GM18526 (cell line): ENCODE data around the gene SLC25A11.
A peak's percentile ranks its signal among the peaks of the same experiment; 100 is the strongest.

Source experiments
- POLR2A ChIP-seq: IDR thresholded peaks from 3 replicates; pipeline ENCODE4 v1.6.1; 2011; ENCODE audit not compliant: insufficient read length; ENCODE audit errors: extremely low read depth

SLC25A11 gene, protein sequence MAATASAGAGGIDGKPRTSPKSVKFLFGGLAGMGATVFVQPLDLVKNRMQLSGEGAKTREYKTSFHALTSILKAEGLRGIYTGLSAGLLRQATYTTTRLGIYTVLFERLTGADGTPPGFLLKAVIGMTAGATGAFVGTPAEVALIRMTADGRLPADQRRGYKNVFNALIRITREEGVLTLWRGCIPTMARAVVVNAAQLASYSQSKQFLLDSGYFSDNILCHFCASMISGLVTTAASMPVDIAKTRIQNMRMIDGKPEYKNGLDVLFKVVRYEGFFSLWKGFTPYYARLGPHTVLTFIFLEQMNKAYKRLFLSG

DNA sequence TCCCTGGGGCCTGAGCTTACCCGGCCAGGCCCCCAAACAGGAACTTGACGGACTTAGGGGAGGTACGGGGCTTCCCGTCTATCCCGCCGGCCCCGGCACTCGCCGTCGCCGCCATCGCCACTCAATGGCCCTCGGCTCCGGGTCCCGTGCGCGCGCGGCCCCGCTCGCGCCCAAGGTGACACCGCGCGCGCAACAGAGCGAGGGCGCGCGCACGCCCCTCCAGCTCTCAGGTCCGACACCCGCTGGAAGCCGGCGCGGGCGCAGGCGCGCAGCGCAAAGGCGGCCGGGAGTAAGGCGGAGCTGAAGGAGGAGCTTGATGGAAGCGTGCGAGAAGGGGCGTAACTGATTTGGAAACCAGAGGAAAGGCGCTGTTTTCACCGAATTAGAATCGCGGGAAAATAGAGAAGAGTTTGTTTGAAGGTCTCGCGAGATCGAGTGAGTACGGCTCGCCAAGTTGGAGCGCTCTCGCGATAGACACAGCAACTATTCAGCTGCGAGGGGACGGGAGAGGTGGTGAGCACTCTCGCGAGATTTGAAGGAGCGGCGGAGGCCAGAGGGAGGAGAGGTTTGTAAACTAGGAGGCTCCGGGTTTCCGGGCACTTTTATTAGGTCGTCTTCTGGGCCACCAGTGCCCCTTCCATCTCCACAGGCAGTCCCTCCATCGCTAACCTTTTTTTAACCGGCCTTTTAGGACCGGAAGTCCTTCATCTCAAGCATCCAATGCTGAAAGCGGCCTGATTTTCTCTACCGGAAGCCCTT lies at the start of gene SLC25A11, which contains the start of gene RNF167:
TSS of gene SLC25A11 (minus strand) at position 251 of the 759 bp plus-strand sequence. CDS start at position 115, 136 bp downstream.
TSS of gene RNF167 (plus strand) at position 473 of the 759 bp plus-strand sequence. CDS start 642 bp downstream, outside the sequence.
- peak; percentile 91 for TF ChIP-seq POLR2A

DNA sequence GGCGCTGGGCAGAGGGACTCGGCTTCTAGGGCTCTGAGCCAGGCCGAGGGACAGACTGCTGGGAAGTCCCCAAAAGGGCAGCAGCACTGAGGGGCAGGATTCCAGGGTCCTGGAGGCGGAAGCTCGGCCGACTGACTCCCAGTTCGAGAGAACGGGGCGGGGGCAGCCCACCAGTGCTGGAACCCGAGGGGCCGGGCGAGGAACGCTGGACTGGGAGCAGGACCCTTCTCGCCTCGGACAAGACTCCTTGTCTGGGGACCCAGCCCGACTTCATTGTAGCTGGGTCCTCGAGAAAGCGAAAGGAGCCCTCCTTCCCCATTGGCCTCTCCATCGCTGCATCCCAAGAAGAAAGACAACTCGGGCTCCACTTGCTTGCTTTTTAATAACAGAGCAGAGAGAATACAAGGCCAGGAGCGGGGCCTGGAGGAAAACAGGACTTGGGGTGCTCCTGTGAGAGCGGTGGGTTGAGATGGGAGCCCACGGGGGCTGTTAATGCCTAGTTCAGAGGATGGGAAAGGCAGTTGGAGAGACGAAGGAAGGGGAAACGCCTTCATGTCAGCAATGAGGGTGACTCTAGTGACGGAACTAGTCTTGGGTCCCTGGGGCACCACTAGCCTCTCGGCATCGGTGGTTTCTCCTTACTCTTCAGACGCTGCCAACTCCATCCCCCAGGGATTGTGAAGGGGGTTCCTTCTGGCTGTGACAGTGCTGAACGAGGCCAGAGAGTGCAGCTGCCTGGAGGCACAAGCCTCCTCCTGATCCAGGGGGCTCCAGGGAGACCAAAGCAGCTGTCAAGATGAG lies 48.1 kb upstream of the SLC25A11 start:
- TF ChIP-seq POLR2A, result peak; percentile 56

DNA sequence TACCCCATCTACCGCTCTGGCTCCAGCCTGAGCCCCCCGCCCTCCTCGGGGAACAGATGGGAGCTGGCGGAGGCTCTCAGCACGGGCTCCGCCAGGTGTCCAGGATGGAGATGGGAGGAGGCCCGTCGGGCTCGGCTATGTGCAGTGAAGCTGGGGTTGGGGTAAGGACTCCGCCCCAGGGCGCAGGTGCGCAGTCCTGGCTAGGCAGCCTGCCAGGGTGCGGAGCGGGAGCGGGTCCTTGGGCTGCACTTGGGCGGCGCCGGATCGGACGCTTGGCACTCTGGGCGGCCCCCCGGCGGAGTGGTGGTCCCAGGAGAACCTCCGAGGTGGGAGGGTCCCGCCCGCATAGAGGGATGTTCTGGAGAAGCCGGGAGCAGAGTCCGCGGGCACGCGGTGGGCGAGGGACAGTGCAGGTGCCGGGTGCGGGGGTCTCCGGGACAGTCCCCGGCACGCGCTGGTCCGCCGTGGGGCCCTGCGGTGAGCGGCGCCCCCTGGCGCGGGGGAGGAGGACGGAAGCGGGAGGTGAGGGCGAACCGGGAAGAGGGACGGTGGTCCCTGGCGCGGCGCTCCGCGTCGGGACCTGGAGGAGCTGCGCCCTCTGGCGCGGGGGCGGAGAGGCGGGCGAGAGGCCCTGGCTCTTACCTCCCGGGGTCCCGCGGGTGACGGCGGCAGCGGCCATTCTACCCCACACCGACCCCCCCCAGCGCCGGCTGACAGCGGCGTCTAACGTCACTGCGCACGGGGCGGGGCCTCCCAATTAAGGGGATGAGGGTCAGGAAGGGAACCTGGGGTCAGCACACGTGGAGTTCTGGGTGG lies 47.3 kb upstream of the SLC25A11 start, which contains the start of gene CAMTA2:
TSS of gene CAMTA2 (minus strand) at position 725 of the 816 bp plus-strand sequence. CDS start 1,453 bp downstream, outside the sequence.
- no peak for TF ChIP-seq POLR2A

- no peak for TF ChIP-seq POLR2A
Measured at GRCh38 chr17:4986403-4986802, 46.6 kb upstream of the SLC25A11 start.

GRCh38 chr17:4982305-4982704 lies 42.5 kb upstream of the SLC25A11 start:
- no peak for TF ChIP-seq POLR2A

GRCh38 chr17:4980644-4981216 lies 40.9 kb upstream of the SLC25A11 start:
- no peak for TF ChIP-seq POLR2A

GRCh38 chr17:4978726-4979125 lies 38.9 kb upstream of the SLC25A11 start:
- TF ChIP-seq POLR2A, result no peak

DNA sequence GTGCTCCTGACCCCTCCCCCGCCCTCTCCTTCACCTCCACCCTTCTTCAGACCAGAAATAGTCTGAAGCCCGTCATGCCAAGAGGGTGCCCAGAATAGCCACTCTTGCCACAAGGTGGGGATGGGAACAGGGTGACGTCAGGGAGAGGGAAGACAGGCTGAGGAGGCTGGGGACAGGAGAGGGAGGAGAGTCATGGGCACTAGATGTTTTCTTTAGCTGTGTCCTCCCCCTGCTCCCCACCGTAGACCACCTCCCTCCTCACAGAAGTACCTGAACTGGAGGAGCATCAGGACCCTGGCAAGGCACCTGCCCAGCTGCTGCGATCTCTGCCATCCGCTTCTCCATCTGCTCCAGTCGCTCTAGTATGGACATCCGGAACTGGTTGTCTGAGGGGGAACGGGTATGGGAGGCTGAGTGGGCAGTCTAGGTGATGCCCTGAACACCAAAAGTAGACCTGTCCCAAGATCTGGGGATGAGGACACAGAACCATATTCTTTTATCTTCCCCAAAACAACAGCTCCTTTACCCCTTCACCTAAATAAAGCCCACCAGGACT lies 34.3 kb upstream of the SLC25A11 start:
- TF ChIP-seq POLR2A, result no peak

- TF ChIP-seq POLR2A, result no peak
Measured at GRCh38 chr17:4973256-4974114, 33.6 kb upstream of the SLC25A11 start.

DNA sequence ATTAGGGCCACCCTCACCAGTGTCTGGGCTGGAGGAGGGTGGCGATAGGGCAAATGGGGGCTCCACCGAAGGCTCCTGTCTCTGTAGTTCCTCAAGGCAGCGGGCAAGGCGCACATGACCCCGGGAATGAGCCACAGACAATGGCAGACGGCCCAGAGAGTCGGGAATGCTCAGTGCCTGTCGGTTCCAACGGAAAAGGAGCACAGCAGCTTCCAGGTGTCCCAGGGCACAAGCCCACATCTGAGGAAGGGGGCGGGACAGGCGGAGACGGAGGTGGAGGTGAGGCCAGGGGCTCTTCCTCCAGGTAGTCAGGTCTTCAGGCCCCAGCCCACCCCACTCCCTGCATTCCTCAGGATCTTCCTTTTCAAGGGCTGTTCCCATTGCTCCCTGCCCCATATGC lies 32.9 kb upstream of the SLC25A11 start:
- TF ChIP-seq POLR2A, result no peak

DNA sequence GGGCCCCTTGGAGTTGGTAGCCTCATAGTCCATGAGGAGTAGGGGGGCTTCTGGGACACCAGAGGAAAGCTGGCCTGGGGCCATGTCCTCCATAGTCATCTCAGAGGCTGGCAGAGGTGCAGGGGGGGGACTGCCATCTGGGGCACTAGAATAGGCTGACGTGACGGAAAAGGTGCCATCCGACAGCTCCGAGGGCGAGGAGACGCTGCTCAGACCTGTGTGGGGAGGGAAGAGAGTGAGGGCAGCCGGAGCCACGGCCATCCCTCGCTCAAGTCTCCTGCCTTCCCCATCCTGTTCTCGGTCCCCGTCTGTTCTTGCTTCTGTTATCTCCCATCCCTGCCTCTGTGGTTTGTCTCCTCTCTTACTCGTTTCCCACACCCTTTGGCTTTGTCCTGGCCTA lies 32.5 kb upstream of the SLC25A11 start:
- TF ChIP-seq POLR2A, result no peak

DNA sequence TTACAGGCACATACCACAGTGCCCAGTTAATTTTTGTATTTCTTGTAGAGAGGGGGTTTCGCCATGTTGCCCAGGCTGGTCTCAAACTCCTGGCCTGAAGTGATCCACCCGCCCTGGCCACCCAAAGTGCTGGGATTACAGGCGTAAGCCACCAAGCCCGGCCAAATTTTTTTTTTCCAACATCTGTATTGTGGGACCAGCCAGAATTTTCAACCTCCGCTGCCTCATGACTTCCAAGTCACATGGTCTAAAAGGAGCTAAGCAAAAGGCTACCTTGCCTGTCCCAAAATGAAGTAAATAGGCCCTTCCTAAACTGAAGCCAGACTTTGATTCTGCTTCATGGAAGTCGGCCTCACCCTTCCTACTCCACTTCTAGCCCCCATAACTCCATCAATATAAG lies 32.0 kb upstream of the SLC25A11 start:
- TF ChIP-seq POLR2A, result no peak

GRCh38 chr17:4970273-4970672 lies 30.4 kb upstream of the SLC25A11 start:
- no peak for TF ChIP-seq POLR2A
